Neutrophil (primary cell): ENCODE data around the gene C17orf67.
A peak's percentile ranks its signal among the peaks of the same experiment; 100 is the strongest.

Source experiments
- H3K27ac ChIP-seq: fragments of 200-600 bp; sonication (generic); 2 replicates; pipeline ENCODE4 v1.5.1; 2016; ENCODE audit warnings: mild to moderate bottlenecking, moderate library complexity
- H3K27me3 ChIP-seq: fragments of 200-600 bp; sonication (generic); 2 replicates; pipeline ENCODE4 v1.6.0; 2016; ENCODE audit warnings: mild to moderate bottlenecking
- H3K36me3 ChIP-seq: fragments of 200-600 bp; sonication (generic); 2 replicates; pipeline ENCODE4 v1.5.1; 2017
- H3K4me1 ChIP-seq, 2 experiments: fragments of 200-600 bp in 1 of 2; sonication (generic) in 1 of 2; 1 replicate in 1 of 2; 2 replicates in 1 of 2; pipeline versions ENCODE4 v1.5.1 to v1.6.1; 2013 to 2016; ENCODE audit warnings: low read depth in 1 of 2, low read length in 1 of 2, mild to moderate bottlenecking in 1 of 2, moderate library complexity in 1 of 2; ENCODE audit not compliant: control insufficient read depth in 1 of 2, insufficient read depth in 1 of 2
- H3K4me3 ChIP-seq, 2 experiments: fragments of 200-600 bp in 1 of 2; sonication (generic) in 1 of 2; 1 replicate in 1 of 2; 2 replicates in 1 of 2; pipeline ENCODE4 v1.5.1; 2013 to 2016; ENCODE audit warnings: low read depth in 1 of 2, low read length in 1 of 2, mild to moderate bottlenecking in 1 of 2, moderate library complexity in 1 of 2
- H3K9me3 ChIP-seq: fragments of 200-600 bp; sonication (generic); 2 replicates; pipeline ENCODE4 v1.5.1; 2016
- TF ChIP-seq, protein P1 (sequence below): fragments of 200-600 bp; sonication (generic); IDR thresholded peaks from 2 replicates; pipeline ENCODE4 v1.5.1; 2016; ENCODE audit warnings: antibody characterized with exemption

The C17orf67 gene

DNA sequence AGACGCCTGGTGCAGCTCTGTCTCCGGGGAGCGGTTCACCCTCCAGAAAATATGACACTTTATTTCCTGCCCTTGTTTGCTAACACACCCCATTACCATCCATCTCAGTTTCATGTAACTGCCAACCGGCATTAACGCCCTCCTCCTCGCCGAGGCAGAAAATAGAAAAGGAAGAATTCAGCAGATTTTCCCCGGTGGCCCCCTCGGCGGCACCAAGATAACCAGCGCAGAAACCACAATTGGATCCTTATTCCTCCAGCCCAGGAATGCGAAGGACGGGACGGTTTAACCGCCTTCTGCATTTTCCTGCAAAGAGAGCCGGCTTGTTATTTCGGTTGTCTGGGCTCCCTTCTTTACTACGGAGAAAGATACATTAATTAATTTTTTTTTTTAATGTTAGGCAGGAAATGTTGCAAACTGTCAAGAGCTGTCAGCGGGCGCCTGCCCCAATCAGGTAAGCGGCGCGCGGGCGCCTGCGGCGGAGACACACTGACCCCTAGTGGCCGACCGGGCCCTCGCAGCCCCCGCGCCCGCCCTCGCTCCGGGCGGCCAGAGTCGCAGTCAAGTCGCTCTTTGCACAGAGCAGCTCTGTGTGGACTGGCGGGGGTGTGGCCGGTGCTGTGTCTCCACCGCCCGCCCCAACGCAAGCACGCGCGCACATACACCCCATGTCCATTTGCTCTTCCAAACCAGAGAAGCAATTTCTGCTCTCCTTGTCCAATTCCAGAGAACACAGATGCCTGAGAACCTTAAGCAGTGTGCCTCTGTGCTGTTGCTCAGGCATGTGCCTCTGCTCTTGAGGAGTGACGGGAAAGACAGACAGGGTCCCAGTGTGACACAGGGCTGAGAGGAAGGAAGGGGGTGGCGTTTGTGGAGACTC, 53.6 kb downstream of the C17orf67 start:
- Histone ChIP-seq H3K4me1 (peaks cover 9% of the 10 kb centered on the region in 2 experiments), H3K9me3 (no peaks in the 10 kb centered on the region), H3K27me3 (peaks cover 50% of the 10 kb centered on the region), H3K4me3 (peak overlapping the region in 1 of 2 experiments; percentile 31), H3K36me3 (no peaks in the 10 kb centered on the region), H3K27ac (no peak overlapping the region)
- TF ChIP-seq, protein P1, sequence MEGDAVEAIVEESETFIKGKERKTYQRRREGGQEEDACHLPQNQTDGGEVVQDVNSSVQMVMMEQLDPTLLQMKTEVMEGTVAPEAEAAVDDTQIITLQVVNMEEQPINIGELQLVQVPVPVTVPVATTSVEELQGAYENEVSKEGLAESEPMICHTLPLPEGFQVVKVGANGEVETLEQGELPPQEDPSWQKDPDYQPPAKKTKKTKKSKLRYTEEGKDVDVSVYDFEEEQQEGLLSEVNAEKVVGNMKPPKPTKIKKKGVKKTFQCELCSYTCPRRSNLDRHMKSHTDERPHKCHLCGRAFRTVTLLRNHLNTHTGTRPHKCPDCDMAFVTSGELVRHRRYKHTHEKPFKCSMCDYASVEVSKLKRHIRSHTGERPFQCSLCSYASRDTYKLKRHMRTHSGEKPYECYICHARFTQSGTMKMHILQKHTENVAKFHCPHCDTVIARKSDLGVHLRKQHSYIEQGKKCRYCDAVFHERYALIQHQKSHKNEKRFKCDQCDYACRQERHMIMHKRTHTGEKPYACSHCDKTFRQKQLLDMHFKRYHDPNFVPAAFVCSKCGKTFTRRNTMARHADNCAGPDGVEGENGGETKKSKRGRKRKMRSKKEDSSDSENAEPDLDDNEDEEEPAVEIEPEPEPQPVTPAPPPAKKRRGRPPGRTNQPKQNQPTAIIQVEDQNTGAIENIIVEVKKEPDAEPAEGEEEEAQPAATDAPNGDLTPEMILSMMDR, result peak; percentile 93

DNA sequence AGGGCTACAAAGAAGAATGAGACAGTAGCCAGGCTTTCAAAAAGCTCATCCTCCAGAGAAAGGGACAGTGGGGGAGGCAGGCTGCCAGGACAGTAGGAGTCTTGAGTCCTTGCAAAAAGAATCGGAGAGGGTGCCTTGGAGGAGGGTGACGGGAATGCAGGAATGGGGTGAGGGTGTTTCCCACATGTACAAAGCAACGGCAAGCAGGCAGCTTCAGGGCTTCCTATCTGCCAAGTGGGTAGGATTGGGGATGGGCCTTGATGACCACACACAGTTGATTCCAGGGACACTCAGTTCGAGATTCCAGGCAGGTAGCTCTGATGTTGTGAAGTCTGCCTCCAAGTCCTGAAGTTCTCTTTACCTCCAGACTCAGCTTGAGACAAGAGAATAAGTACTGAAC, 54.4 kb downstream of the C17orf67 start:
- Histone ChIP-seq H3K27me3 (peaks cover 50% of the 10 kb centered on the region), H3K27ac (no peak overlapping the region), H3K4me1 (peaks cover 9% of the 10 kb centered on the region in 2 experiments), H3K4me3 (no peak overlapping the region), H3K9me3 (no peaks in the 10 kb centered on the region), H3K36me3 (no peaks in the 10 kb centered on the region)
- TF ChIP-seq, protein P1, result no peak

DNA sequence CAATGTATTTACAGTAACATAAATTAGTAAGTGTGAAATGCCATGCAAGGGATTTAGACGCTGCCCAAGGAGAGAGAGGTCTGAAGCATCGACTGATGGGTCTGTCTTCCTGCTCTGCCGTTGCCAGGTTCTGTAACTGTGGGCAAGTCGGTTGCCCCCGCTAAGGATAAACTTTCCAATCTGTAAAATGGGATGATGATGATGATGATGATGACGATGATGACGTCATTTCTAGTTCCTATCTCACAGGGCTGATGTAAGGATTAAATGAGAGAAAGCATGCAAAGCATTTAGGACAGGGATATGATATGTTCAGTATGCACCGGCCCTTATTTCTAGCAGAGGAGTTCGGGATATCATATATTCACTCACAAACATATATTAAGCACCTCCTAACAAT, 54.8 kb downstream of the C17orf67 start:
- Histone ChIP-seq H3K9me3 (no peaks in the 10 kb centered on the region), H3K4me3 (no peak overlapping the region), H3K36me3 (no peaks in the 10 kb centered on the region), H3K4me1 (peaks cover 9% of the 10 kb centered on the region in 2 experiments), H3K27ac (no peak overlapping the region), H3K27me3 (peaks cover 50% of the 10 kb centered on the region)
- TF ChIP-seq, protein P1, result no peak

DNA sequence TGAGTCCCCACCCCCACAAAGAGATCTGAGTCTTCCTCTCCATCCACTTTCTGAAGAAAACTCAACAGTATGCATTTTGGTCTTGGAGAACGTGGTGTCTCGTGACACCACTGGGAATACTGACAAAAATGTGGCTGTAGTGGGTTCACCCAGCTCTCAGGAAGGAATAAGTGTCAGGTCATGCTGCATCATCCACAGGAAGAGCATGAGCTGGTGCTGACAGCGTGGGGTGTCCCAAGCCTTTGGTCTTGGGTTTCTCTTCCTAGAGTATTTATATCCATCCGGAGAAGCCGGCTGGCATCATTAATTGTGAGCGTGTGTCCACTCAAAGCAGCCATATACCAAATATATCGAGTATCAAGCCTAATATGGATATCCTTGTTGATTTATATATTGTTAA, 55.9 kb downstream of the C17orf67 start:
- peaks cover 9% of the 10 kb centered on the region in 2 experiments for H3K4me1 ChIP-seq
- no peaks in the 10 kb centered on the region for H3K36me3 ChIP-seq
- H3K4me3 ChIP-seq, result no peak overlapping the region
- H3K27ac ChIP-seq, result no peak overlapping the region
- no peaks in the 10 kb centered on the region for H3K9me3 ChIP-seq
- peaks cover 50% of the 10 kb centered on the region for H3K27me3 ChIP-seq
- TF ChIP-seq, protein P1, result no peak

DNA sequence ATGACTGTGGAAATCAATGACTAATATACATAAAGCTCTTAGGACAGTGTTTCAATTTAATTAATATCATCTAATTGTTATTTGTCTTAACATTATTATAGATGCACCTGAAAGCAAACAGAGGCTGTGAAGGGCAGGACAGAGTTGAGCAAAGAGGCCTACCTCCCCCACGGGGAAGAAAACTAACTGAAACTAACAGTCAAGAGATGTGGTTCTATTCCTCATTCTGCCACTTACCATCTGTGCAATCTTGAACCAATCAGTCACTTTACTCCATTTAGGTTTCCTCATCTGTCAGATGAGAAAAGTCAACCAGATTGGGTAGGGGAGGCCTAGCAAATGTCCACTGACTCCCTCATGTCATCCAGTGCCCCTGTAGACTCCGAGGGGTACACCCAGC, 59.1 kb downstream of the C17orf67 start:
- H3K4me1 ChIP-seq, result no peaks in the 10 kb centered on the region
- peaks cover 22% of the 10 kb centered on the region for H3K27me3 ChIP-seq
- no peak overlapping the region for H3K4me3 ChIP-seq
- no peaks in the 10 kb centered on the region for H3K36me3 ChIP-seq
- no peak overlapping the region for H3K27ac ChIP-seq
- H3K9me3 ChIP-seq, result no peaks in the 10 kb centered on the region
- TF ChIP-seq, protein P1, result no peak
